ENCODE measurements around the gene TUBB.
"Not testable (repeated sequence)": the region's sequence is repeated elsewhere in the genome, so short reads cannot be mapped to it uniquely, and the experiment has no call there.

GRCh38 chr6:30723159-30723842, 3.1 kb downstream of the TUBB start:
- TF ChIP-seq, protein P1, sequence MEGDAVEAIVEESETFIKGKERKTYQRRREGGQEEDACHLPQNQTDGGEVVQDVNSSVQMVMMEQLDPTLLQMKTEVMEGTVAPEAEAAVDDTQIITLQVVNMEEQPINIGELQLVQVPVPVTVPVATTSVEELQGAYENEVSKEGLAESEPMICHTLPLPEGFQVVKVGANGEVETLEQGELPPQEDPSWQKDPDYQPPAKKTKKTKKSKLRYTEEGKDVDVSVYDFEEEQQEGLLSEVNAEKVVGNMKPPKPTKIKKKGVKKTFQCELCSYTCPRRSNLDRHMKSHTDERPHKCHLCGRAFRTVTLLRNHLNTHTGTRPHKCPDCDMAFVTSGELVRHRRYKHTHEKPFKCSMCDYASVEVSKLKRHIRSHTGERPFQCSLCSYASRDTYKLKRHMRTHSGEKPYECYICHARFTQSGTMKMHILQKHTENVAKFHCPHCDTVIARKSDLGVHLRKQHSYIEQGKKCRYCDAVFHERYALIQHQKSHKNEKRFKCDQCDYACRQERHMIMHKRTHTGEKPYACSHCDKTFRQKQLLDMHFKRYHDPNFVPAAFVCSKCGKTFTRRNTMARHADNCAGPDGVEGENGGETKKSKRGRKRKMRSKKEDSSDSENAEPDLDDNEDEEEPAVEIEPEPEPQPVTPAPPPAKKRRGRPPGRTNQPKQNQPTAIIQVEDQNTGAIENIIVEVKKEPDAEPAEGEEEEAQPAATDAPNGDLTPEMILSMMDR (IDR thresholded peaks at IDR 0.05) = not testable (repeated sequence)
- TF ChIP-seq POLR2A, POLR2AphosphoS5 (IDR thresholded peaks at IDR 0.05): not testable (repeated sequence)
